Measurements from ENCODE around the gene ZKSCAN3.
"Not testable (repeated sequence)": the region's sequence is repeated elsewhere in the genome, so short reads cannot be mapped to it uniquely, and the experiment has no call there.

ZKSCAN3 gene

DNA sequence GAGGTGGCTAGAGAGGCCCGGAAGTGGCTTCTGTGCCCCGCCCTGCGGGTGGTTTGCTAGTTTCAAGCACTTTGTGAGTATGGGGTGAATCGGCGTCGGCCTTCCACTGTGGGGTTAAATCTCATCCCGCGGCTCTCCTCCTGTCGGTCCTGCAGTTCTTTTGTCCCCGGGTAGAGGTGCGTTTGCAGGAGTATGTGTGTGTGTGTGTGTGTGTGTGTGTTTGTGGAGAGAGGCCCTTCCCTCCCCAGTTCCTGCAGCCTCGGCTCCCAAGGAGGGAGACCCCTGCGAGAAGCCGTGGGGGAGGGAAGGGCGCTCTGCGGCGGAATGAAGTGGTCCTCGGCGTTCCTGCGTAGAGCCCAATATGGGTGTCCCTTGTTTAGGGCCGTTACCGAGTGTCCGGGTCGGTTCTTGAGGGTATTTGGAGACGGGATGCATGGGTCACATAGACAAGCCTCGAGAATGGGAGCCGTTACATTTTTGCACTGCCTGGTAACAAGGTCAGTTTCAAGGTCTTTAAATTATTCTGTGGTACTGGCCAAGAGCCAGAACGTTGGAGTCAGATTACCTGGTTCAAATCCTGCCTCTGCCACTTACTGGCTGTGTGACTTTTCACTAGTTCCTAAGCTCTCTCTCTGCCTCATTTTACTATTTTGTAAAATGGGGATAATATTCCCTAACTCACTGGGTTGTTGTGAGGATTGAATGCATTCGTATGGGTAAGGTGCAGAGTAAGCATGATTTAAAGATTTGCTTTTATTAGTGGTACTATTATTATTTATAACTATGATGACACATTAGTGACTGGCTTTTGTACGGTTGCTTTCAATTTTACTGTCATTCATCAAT, at the start of gene ZKSCAN3:
Gene ZKSCAN3 (plus strand): TSS at position 56 of the 846 bp plus-strand sequence. CDS start 9,640 bp downstream, outside the sequence.
- peak; percentile 77 for DNase-seq
- H3K27me3 ChIP-seq (replicated peaks), result peaks cover 7% of the 10 kb centered on the region
- TF ChIP-seq, protein P1, sequence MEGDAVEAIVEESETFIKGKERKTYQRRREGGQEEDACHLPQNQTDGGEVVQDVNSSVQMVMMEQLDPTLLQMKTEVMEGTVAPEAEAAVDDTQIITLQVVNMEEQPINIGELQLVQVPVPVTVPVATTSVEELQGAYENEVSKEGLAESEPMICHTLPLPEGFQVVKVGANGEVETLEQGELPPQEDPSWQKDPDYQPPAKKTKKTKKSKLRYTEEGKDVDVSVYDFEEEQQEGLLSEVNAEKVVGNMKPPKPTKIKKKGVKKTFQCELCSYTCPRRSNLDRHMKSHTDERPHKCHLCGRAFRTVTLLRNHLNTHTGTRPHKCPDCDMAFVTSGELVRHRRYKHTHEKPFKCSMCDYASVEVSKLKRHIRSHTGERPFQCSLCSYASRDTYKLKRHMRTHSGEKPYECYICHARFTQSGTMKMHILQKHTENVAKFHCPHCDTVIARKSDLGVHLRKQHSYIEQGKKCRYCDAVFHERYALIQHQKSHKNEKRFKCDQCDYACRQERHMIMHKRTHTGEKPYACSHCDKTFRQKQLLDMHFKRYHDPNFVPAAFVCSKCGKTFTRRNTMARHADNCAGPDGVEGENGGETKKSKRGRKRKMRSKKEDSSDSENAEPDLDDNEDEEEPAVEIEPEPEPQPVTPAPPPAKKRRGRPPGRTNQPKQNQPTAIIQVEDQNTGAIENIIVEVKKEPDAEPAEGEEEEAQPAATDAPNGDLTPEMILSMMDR (IDR thresholded peaks at IDR 0.05; ENCODE audit: low read depth, low read length, missing control alignments), result no peak

GRCh38 chr6:28303570-28303969, 46.2 kb upstream of the ZKSCAN3 start:
- no peak overlapping the region for H3K27ac ChIP-seq
- no peak for DNase-seq
- H3K4me3 ChIP-seq (ENCODE audit: low read depth, low read length), result no peak overlapping the region
- in situ Hi-C loops (cut with HindIII; ENCODE audit: low pct_ligation_motif_present, low sequenced_read_pairs), result no loop called here
- no peaks in the 10 kb centered on the region for H3K27me3 ChIP-seq (replicated peaks)
- TF ChIP-seq, protein P1 (IDR thresholded peaks at IDR 0.05; ENCODE audit: low read depth, low read length, missing control alignments), result no peak
- peaks cover 5% of the 10 kb centered on the region for H3K36me3 ChIP-seq (replicated peaks)

More for the DNA sequence above, at the start of gene ZKSCAN3:
- peak within 1 kb of the TSS; percentile 83 for H3K4me3 ChIP-seq (ENCODE audit: low read depth, low read length)
- peak within 1 kb of the TSS; percentile 43 for H3K27ac ChIP-seq
- in situ Hi-C loops (cut with HindIII; ENCODE audit: low pct_ligation_motif_present, low sequenced_read_pairs), result no loop called here
- no peaks in the 10 kb centered on the region for H3K36me3 ChIP-seq (replicated peaks)

GRCh38 chr6:28306363-28306762, 43.4 kb upstream of the ZKSCAN3 start:
- in situ Hi-C loops (cut with HindIII; ENCODE audit: low pct_ligation_motif_present, low sequenced_read_pairs); H3K36me3 ChIP-seq (replicated peaks); DNase-seq; H3K27me3 ChIP-seq (replicated peaks); H3K27ac ChIP-seq; H3K4me3 ChIP-seq (ENCODE audit: low read depth, low read length): not testable (repeated sequence)

DNA sequence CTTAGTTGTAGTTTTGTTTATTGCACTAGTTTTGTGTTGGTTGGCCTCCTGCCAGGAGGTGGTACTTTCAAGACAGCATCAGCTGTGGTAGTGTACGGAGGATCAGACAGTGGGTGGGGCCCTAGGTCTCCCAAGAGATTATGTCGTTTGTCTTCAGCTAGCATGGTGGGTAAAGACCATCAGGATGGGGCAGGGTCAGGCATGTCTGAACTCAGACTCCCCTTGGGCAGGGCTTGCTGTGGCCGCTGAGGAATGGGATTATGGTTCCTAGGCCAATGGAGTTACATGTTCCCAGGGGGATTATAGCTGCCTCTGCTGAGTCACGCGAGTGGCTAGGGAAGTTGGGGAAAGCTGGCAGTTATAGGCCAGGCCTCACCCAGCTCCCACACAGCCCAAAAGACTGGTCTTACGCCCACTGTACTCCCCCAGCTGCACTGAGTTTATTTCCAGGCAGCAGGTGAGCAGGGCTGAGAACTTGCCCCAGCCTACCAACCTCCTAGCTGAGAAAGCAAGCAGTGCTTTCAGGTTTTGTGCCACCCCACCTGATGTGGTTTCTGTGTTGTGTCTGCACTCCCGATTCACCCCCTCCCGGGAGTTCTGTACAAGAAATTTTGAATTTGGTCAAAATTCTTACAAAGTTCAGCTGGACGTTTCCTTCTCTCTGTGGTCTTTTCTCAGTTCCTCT, 38.5 kb upstream of the ZKSCAN3 start:
- H3K27me3 ChIP-seq (replicated peaks), result no peaks in the 10 kb centered on the region
- in situ Hi-C loops (cut with HindIII; ENCODE audit: low pct_ligation_motif_present, low sequenced_read_pairs), result no loop called here
- H3K4me3 ChIP-seq (ENCODE audit: low read depth, low read length), result no peak overlapping the region
- H3K36me3 ChIP-seq (replicated peaks), result no peaks in the 10 kb centered on the region
- H3K27ac ChIP-seq, result no peak overlapping the region
- no peak for DNase-seq
- TF ChIP-seq, protein P1 (IDR thresholded peaks at IDR 0.05; ENCODE audit: low read depth, low read length, missing control alignments), result no peak

DNA sequence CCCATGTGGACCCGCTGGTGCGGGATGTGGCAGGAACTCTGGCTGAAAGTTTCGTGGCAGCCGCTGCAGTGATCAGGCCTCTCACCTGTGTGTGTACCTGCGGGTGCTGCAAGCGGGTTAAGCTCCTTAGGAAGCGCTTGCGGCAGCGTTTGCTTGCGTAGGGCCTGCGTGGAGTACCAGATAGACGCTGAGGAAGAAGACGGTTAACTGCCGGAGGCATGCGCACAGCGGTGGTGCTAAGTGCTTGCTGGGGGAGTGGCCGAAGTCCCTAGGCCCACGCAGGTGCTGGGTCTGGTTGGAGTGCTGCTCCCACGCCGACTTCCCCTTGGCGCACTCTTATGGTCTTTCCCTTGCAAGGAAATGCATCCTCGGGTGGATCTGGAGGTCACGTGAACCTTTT, 36.8 kb upstream of the ZKSCAN3 start:
- in situ Hi-C loops (cut with HindIII; ENCODE audit: low pct_ligation_motif_present, low sequenced_read_pairs), result no loop called here
- no peak overlapping the region for H3K4me3 ChIP-seq (ENCODE audit: low read depth, low read length)
- H3K36me3 ChIP-seq (replicated peaks), result no peaks in the 10 kb centered on the region
- H3K27ac ChIP-seq, result no peak overlapping the region
- no peaks in the 10 kb centered on the region for H3K27me3 ChIP-seq (replicated peaks)
- TF ChIP-seq, protein P1 (IDR thresholded peaks at IDR 0.05; ENCODE audit: low read depth, low read length, missing control alignments), result no peak
- no peak for DNase-seq

DNA sequence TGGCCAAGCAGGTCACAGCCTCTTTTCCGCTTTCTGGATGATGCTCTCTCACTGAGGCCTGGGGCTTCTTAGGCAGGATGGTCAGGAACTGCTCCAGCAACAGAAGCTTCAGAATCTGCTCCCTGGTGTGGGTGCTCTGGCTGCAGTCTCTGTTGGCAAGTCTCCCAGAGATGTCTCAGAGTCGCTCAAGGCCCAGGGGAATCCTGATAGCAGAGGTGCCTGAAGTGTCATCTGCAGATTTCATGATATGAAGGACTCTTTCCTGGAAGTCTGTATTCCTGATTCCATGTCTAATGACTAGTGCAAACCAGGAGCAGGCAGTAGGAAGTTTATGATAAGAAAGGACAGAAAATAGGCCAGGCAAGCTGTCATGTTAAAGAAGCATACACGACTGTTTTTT, 34.1 kb upstream of the ZKSCAN3 start:
- Histone ChIP-seq H3K27ac (no peak overlapping the region), H3K36me3 (replicated peaks) (no peaks in the 10 kb centered on the region), H3K27me3 (replicated peaks) (no peaks in the 10 kb centered on the region), H3K4me3 (ENCODE audit: low read depth, low read length) (no peak overlapping the region)
- TF ChIP-seq, protein P1 (IDR thresholded peaks at IDR 0.05; ENCODE audit: low read depth, low read length, missing control alignments), result no peak
- DNase-seq, result peak; percentile 22
- in situ Hi-C loops (cut with HindIII; ENCODE audit: low pct_ligation_motif_present, low sequenced_read_pairs), result no loop called here

DNA sequence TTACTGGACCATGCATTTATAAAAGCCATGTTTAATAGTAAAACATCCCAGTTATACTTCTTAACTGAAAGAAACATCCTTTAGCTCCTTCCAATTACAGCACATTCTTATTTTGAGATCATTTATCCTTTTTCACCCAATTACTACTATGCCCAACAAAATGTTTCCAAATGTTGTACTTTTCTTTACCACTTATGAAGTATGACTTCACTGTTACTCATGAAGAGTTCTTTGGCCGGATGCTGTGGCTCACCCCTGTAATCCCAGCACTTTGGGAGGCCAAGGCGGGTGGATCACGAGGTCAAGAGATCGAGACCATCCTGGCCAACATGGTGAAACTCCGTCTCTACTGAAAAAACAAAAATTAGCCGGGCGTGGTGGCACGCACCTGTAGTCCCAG, 31.9 kb upstream of the ZKSCAN3 start:
- H3K36me3 ChIP-seq (replicated peaks); H3K27me3 ChIP-seq (replicated peaks); DNase-seq; H3K4me3 ChIP-seq (ENCODE audit: low read depth, low read length); H3K27ac ChIP-seq; in situ Hi-C loops (cut with HindIII; ENCODE audit: low pct_ligation_motif_present, low sequenced_read_pairs): not testable (repeated sequence)

All from brain microvascular endothelial cell (primary cell).